NCI-H1436 treated with DMSO at 0.1 percent for 48 hours (cell line): ENCODE measurements around the gene GRID1.
"Not testable (repeated sequence)": the region's sequence is repeated elsewhere in the genome, so short reads cannot be mapped to it uniquely, and the experiment has no call there.

Experiments used
- DNase-seq: peaks from one replicate; lab custom pipeline; 2025; lab: John Stamatoyannopoulos, UW

GRID1 gene

GRCh38 chr10:85719408-85719807 is 647.2 kb downstream of the GRID1 start:
- DNase-seq: no peak

GRCh38 chr10:85713885-85714284 is 652.7 kb downstream of the GRID1 start:
- no peak for DNase-seq

GRCh38 chr10:85702768-85703167 is 663.8 kb downstream of the GRID1 start:
- DNase-seq: no peak

GRCh38 chr10:85699066-85699465 is 667.5 kb downstream of the GRID1 start:
- not testable (repeated sequence) for DNase-seq

GRCh38 chr10:85696893-85697292 is 669.7 kb downstream of the GRID1 start:
- DNase-seq: no peak

- DNase-seq: no peak
Observed at GRCh38 chr10:85682621-85683020, 684.0 kb downstream of the GRID1 start.

- no peak for DNase-seq
Observed at GRCh38 chr10:85679710-85680109, 686.9 kb downstream of the GRID1 start.

- DNase-seq: no peak
Observed at GRCh38 chr10:85679061-85679460, 687.5 kb downstream of the GRID1 start.

GRCh38 chr10:85674851-85675250 is 691.7 kb downstream of the GRID1 start:
- DNase-seq: no peak

- DNase-seq: no peak
Observed at GRCh38 chr10:85673270-85673669, 693.3 kb downstream of the GRID1 start.

GRCh38 chr10:85671530-85671929 is 695.1 kb downstream of the GRID1 start:
- DNase-seq: no peak

GRCh38 chr10:85668522-85668921 is 698.1 kb downstream of the GRID1 start:
- DNase-seq: no peak

- DNase-seq: no peak
Observed at GRCh38 chr10:85667638-85668233, 698.9 kb downstream of the GRID1 start.

- no peak for DNase-seq
Observed at GRCh38 chr10:85666987-85667386, 699.6 kb downstream of the GRID1 start.

- no peak for DNase-seq
Observed at GRCh38 chr10:85666102-85666501, 700.5 kb downstream of the GRID1 start.

GRCh38 chr10:85665681-85666080 is 700.9 kb downstream of the GRID1 start:
- DNase-seq: no peak

- DNase-seq: no peak
Observed at GRCh38 chr10:85665078-85665477, 701.5 kb downstream of the GRID1 start.

- no peak for DNase-seq
Observed at GRCh38 chr10:85661123-85661522, 705.5 kb downstream of the GRID1 start.

GRCh38 chr10:85659331-85659730 is 707.3 kb downstream of the GRID1 start:
- DNase-seq: no peak

- no peak for DNase-seq
Observed at GRCh38 chr10:85658518-85658917, 708.1 kb downstream of the GRID1 start.

- no peak for DNase-seq
Observed at GRCh38 chr10:85657476-85658113, 709.0 kb downstream of the GRID1 start.

- no peak for DNase-seq
Observed at GRCh38 chr10:85655411-85655810, 711.2 kb downstream of the GRID1 start.

- no peak for DNase-seq
Observed at GRCh38 chr10:85651497-85651882, 715.1 kb downstream of the GRID1 start.
